HG03064 (cell line): Measurements from ENCODE around the gene BAIAP2L1.
"Not testable (repeated sequence)": the region's sequence is repeated elsewhere in the genome, so short reads cannot be mapped to it uniquely, and the experiment has no call there.

Experiments
- ATAC-seq: cut with Tn5 transposase; IDR thresholded peaks from one replicate; pipeline ENCODE4 v1.9.1; 2021; ENCODE audit warnings: low read depth; ENCODE audit not compliant: unreplicated experiment

BAIAP2L1 gene

GRCh38 chr7:98324782-98325181 is 76.1 kb downstream of the BAIAP2L1 start:
- ATAC-seq: no peak

GRCh38 chr7:98323597-98324322 is 77.1 kb downstream of the BAIAP2L1 start:
- no peak for ATAC-seq

- no peak for ATAC-seq
Observed at GRCh38 chr7:98322331-98323270, 78.3 kb downstream of the BAIAP2L1 start.

- ATAC-seq: no peak
Observed at GRCh38 chr7:98321301-98321700, 79.6 kb downstream of the BAIAP2L1 start.

- ATAC-seq: no peak
Observed at GRCh38 chr7:98319176-98319575, 81.7 kb downstream of the BAIAP2L1 start.

- no peak for ATAC-seq
Observed at GRCh38 chr7:98317366-98318040, 83.4 kb downstream of the BAIAP2L1 start.

GRCh38 chr7:98315994-98316527 is 84.8 kb downstream of the BAIAP2L1 start:
- not testable (repeated sequence) for ATAC-seq

GRCh38 chr7:98315318-98315993 is 85.4 kb downstream of the BAIAP2L1 start:
- peak; percentile 77 for ATAC-seq

GRCh38 chr7:98314469-98314868 is 86.4 kb downstream of the BAIAP2L1 start:
- ATAC-seq: no peak

GRCh38 chr7:98312201-98312600 is 88.7 kb downstream of the BAIAP2L1 start:
- ATAC-seq: no peak

GRCh38 chr7:98309566-98309965 is 91.3 kb downstream of the BAIAP2L1 start:
- no peak for ATAC-seq

- ATAC-seq: no peak
Observed at GRCh38 chr7:98307971-98308466, 92.9 kb downstream of the BAIAP2L1 start.

- no peak for ATAC-seq
Observed at GRCh38 chr7:98305951-98306535, 94.8 kb downstream of the BAIAP2L1 start.

- ATAC-seq: no peak
Observed at GRCh38 chr7:98303906-98304305, 97.0 kb downstream of the BAIAP2L1 start.

GRCh38 chr7:98303176-98303865 is 97.6 kb downstream of the BAIAP2L1 start:
- no peak for ATAC-seq

- no peak for ATAC-seq
Observed at GRCh38 chr7:98301693-98302470, 99.0 kb downstream of the BAIAP2L1 start.

- no peak for ATAC-seq
Observed at GRCh38 chr7:98300595-98301372, 100.1 kb downstream of the BAIAP2L1 start.
